Inferior parietal cortex (tissue), 1 donor: ENCODE results near the gene DROSHA.
"Not testable (repeated sequence)": the region's sequence is repeated elsewhere in the genome, so short reads cannot be mapped to it uniquely, and the experiment has no call there.

ENCODE experiments used
- DNase-seq: peaks from one replicate; pipeline ENCODE4 v3.0.0-alpha.2; 2016; ENCODE audit errors: extremely low spot score

Gene DROSHA, protein sequence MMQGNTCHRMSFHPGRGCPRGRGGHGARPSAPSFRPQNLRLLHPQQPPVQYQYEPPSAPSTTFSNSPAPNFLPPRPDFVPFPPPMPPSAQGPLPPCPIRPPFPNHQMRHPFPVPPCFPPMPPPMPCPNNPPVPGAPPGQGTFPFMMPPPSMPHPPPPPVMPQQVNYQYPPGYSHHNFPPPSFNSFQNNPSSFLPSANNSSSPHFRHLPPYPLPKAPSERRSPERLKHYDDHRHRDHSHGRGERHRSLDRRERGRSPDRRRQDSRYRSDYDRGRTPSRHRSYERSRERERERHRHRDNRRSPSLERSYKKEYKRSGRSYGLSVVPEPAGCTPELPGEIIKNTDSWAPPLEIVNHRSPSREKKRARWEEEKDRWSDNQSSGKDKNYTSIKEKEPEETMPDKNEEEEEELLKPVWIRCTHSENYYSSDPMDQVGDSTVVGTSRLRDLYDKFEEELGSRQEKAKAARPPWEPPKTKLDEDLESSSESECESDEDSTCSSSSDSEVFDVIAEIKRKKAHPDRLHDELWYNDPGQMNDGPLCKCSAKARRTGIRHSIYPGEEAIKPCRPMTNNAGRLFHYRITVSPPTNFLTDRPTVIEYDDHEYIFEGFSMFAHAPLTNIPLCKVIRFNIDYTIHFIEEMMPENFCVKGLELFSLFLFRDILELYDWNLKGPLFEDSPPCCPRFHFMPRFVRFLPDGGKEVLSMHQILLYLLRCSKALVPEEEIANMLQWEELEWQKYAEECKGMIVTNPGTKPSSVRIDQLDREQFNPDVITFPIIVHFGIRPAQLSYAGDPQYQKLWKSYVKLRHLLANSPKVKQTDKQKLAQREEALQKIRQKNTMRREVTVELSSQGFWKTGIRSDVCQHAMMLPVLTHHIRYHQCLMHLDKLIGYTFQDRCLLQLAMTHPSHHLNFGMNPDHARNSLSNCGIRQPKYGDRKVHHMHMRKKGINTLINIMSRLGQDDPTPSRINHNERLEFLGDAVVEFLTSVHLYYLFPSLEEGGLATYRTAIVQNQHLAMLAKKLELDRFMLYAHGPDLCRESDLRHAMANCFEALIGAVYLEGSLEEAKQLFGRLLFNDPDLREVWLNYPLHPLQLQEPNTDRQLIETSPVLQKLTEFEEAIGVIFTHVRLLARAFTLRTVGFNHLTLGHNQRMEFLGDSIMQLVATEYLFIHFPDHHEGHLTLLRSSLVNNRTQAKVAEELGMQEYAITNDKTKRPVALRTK (N-terminal part only)

DNA sequence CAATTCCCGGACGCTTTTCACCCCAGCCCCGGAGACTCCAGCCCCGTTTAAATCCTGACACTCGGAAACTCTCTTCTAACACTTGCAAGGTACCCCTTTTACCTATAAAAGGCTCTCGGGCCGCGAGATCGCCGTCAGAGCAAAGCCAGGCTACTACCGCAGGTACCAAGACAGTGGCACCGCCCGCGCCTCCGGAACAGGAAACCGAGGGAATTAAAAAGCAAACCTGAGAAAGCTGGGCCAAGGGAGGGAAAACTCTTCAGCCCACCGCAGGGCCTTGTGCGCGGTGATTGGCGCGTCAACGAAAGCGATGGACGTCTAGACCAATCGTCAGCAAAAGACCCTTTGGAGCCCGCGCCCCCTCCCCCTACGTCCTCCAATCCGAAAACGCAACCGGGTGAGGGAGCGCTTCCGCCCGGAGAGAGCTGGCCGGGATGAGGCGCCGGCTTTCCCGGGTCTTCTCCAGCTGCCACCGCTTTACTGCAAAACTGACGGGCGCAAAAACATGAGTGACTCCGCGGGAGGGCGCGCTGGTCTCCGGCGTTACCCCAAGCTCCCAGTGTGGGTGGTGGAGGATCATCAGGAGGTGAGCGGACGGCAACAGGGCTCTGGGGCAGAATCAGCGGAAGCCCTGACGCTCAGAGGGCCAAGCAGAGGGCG lies at the start of gene DROSHA, which contains the start of gene C5orf22:
Gene DROSHA, minus strand, starts transcription at position 206 of the 660 bp plus-strand sequence. CDS start 3,034 bp downstream, outside the sequence.
Gene C5orf22, plus strand, starts transcription at position 414 of the 660 bp plus-strand sequence. Its CDS starts 92 bp downstream, at position 506.
- peak; percentile 98 for DNase-seq

DNA sequence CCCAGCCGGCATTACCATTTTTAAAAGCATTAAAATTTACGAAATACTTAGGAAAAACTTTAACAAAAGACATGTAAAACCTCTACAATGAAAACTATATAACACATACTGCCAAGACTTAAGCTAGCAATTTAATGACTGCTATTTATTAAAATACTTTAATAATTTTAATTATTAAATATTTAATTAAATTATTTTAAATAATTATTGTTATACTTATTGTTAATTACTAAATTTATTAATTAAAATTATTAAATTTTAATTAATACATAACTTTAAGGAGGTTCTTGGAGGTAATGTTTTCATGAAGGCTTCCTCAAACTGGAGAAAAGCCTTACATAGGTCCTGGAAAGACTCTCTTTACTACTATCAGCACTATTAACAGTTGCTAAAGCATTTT lies 47.7 kb upstream of the DROSHA start:
- no peak for DNase-seq

DNA sequence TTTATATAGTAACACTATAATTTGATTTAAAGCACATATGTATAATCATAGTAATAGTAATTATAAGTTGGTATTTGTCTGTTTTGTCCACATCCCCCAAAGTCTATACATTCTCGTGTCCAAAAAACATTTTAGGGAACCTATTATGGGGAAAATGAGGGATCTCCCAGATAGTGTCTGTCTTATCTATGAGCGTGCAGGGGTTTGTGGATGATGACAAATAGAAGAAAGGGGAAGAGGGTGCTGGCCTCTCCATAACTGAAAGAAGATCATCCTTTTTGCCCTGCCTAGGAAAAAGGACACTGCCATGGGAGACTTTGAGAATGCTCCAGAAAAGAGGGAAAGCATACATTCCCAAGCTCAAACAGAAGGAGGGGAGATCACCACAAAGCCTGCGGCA lies 45.5 kb upstream of the DROSHA start:
- no peak for DNase-seq

DNA sequence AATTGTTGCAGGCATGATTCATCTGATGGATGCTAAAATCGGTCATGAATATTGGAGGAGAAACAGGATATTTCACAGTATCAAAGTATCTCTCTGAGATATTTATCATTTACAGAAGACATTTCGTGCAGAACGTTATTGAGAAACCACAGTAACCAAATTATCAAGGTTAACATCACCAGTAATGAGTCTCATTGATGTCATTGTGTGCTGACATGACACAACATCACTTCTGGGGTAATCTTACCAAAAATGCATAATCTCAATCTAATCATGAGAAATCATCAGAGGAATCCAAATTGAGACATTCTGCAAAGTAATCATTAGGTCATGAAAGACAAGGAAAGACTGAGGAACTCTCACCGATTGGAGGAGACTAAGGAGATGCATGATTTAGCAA lies 42.9 kb upstream of the DROSHA start:
- no peak for DNase-seq

DNA sequence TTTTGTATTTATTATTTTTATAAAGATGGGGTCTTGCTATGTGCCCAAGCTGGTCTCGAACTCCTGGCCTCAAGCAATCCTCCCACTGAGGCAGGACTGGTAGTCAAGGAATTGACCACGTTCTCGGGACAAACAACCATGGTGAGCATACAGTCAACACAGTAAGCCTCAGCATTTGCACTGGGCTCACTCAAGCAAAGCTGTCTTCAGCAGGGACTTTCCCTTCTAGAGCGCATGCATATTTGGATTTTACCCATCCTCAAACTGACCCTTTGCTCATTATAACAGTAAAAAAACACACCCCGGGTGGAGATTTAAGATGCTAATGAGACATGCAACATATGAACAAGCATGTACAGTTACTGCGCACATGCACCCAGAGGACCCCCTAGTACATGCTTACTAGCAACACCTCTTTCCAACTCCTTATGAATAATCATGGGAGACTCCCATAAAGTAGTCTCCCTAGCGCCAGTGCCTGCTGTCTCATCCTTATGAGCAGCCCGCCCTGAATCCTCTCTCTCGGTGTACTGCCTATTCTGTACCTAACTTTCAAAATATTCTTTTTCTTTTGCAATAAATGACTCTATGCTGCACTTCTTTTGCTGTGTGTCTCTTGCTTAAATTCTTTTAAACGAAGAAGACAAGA lies 41.7 kb upstream of the DROSHA start:
- no peak for DNase-seq

DNA sequence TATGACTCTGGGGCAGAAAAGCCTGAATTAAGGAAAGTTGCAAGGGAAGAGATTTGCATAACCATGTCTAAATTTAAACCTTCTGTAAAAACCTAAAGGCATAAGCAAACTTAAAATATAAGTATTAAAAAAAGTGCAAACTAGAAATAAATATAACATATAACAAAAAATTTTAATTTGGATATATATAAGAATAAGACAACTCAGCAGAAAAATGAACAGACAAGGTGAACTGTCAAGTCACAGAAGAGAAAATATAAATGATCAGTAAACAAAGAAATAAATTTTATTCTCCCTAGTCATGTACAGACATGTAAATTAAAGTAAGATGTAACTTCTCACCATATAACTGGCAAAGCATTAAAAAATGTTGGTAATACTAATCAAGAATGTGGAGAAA lies 37.2 kb upstream of the DROSHA start:
- DNase-seq, result no peak

DNA sequence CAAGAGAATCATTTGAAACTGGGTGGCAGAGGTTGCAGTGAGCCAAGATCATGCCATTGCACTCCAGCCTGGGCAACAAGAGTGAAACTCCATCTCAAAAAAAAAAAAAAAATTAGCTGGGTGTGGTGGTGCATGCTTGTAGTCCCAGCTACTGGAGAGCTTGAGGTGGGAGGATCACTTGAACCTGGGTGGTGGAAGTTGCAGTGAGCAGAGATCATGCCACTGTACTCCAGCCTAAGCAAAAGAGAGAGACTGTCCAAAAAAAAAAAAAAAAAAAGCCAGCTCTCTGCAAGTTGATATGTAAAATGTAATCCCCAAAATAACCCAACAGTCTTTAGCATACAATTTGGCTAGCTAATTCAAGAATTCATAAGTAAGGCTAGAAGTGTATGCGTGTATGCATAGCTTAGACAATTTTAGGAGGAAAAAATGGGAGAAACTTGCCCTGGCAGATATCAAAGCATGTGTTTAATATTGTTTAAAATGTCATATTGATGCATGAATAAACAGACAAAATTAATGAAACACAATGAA lies 36.5 kb upstream of the DROSHA start:
- DNase-seq, result no peak

DNA sequence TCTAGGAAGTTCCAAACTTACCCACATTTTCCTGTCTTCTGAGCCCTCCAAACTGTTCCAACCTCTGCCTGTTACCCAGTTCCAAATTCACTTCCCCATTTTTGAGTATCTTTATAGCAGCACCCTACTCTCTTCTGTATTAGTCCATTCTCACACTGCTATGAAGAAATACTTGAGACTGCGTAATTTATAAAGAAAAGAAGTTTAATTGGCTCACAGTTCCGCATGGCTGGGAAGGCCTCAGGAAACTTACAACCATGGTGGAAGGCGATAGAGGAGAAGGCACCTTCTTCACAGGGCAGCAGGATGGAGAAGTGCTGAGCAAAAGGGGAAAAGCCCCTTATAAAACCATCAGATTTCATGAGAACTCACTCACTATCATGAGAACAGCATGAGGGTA lies 34.5 kb upstream of the DROSHA start:
- DNase-seq, result not testable (repeated sequence)

DNA sequence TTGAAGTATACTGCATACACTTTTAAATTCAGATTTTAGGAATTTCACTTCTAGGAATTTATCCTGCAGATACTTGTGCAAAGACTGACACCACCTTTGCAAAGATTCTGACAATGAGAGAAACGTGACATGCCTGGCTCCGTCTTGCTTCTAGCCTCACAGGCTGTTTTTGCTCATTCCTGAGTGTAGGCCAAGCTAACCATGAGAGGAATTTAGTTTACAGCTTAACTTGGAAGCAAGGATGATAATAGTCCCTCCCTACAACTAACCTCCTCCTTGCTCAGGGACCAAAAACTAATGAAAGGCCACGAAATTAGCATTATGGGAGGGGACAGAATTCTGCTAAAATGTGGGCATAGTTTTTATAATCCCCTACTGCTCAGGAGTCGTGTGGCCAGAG lies 31.3 kb upstream of the DROSHA start:
- no peak for DNase-seq

DNA sequence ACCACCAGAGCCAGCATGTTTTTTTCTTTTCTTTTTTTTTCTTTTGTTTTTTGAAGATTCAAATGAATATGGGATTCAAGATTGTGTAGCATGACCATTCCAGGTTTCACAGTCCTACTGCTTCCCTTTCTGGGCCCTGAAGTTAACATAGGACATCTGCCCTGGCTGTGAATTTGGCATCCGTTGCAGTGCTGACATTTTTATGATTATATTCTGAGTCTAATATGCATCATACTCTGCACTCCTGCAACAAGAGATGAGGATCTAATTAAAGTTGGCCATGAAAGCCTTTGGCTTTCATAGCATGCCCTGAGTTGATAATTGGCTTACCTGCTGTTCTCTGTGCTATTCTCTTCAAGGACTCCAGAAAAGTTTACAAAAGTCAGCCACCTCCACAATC lies 30.1 kb upstream of the DROSHA start:
- DNase-seq, result no peak

DNA sequence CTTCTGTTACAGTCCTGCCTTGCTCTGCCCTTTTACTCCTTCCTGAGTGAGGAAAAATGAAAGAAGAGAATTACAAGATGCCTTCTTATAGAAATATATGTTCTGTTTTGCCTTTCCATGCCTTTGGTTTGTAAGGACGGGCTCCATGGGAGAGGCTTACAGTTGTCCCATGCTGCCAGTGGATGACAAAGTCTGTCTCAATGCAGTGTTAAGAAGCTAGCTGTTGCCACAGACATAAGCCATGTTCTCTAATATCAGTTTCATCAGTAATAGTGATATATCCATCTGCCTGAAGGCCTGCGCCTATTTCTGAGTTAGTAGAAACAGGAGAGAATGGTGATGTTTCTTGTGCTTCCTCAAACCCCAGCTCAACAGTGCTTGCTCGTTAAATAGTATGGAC lies 28.0 kb upstream of the DROSHA start:
- DNase-seq, result no peak

DNA sequence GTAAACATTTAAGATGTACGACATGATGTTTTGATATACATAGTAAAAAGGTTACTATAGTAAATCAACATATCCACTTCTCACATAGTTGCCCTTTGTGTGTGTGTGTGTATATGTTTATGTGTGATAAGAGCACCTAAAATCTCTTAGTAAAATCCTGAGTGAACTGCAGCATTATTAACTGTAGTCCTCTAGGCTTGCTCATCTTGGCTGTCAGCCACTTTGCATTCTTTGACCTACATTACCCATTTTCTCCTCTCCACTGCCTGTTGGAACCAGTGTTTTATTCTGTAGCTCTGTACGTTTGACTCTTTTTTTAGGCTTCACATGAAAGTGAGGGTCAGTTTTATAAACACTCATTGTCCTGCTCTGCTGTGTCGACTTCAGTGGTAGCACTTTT lies 24.6 kb upstream of the DROSHA start:
- DNase-seq, result no peak

DNA sequence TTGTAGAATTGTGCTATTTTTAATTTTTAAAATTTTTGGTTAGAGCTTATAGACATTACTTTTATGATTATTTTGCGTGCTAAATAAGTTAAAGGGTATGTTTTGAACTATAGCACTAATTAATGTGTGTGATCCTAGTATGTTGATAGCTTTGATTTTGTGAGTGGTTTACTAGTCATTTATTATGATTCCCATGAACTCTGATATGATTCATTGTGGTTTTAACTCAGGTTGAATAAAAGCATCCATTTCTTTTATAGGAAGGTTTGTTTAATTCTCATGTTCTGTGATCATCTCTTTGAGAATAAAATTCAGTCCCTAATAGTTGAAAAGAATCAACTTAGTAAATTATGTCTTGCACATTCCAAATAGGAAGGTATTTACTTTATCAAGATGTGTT lies 22.7 kb upstream of the DROSHA start:
- no peak for DNase-seq

DNA sequence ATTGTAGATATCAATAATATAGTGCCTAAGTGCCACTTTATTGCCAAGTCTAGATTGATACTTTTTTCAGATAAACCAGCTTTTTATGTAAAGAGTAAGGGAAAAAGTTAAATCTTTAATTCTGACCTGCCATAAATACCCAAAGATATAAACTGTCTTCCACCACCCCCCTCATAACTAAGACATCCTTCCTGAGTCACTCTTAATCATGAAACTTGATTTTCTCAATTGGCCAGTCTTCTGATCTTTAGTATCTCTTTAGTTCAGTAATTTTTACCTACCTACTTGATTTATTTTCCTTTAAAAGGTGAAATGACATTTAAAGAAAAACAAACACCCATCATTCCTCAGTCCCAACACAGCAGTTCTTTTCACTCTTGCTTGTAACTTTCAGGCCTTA lies 22.0 kb upstream of the DROSHA start:
- no peak for DNase-seq

DNA sequence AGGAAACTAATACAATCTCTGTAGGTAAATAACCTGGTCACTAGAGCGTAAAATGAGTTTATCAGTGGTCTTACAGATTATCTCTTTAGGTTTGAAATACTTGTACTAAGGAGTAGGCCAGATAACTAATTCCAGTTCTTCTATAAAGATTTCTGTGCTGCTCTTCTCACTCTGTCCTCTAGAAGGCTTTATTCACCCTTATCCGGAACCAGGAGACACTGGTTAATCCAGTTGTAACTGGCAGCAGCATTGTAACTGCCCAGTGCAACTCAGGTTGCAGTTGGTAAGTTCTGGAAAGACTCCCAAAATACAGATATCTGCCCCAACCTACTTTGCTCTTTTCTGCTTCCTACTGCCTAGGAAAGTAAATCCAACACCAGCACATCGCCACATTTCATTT lies 20.0 kb upstream of the DROSHA start:
- no peak for DNase-seq

DNA sequence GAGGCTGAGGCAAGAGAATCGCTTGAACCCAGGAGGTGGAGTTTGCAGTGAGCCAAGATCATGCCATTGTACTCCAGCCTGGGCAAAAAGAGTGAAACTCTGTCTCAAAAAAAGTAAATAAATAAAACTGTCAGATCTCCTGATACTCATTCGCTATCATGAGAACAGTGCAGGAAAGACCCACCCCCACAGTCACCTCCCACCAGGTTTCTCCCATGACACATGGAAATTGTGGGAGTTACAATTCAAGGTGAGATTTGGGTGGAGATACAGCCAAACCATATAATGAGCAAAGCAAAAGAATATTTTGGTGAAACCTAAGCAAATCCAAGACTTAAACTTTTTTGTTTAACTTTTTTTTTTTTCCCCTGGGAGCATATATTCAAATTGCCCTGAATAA lies 17.2 kb upstream of the DROSHA start:
- not testable (repeated sequence) for DNase-seq

DNA sequence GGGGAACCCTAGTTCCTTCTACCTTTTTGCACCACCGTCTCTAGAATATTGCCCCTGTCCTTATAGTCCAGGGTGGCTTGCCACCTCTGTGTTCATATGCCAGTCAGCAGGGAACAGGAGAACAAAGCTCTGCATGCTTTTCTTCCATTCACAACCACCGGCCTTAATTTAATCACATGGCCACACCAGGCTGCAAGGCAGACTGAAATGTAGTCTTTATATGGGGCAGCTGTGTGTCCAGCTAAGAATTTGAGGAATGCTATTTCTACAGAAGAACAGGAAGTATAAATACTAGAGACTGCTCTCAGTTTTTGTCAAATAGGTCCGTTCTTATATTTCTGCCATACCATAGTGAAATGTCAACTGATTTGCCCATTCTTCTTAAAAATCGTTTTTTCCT lies 6.0 kb upstream of the DROSHA start:
- no peak for DNase-seq

DNA sequence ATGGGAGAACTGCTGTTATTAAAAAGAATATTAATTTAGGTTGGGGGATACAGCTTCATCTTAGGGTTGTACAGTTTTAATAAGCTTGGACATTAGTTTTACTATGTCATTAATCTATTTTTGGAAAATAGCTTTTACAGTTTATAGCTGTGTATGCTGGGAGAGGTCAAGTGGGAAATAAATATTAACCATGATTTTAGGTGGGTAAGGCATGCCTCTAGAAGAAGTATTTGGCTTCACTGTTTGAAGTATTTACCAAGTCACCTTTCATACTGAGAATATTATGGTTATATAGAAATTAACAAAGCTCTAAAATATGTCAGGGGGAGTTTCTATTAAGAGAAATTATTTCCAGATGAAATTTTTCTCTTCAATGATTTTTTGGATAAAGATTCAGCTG lies 5.5 kb upstream of the DROSHA start:
- DNase-seq, result no peak

DNA sequence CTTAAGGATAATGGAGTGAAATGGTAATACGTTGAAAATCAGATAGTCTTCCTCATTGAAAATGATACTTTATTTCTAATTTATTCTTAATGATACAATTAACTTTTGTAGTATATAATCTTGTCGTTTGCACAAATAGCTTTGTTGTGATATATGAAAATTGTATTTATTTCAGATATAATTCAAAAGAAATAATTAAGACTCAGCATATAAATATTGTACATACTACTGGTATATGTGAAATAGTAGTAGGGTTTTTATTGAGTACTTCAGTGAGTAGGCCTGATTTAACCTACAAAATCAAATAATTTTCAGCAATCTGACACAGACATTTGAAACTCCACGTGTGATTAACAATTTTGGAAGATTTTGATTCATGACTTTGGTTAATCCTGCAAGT lies 5.0 kb upstream of the DROSHA start:
- DNase-seq, result no peak

DNA sequence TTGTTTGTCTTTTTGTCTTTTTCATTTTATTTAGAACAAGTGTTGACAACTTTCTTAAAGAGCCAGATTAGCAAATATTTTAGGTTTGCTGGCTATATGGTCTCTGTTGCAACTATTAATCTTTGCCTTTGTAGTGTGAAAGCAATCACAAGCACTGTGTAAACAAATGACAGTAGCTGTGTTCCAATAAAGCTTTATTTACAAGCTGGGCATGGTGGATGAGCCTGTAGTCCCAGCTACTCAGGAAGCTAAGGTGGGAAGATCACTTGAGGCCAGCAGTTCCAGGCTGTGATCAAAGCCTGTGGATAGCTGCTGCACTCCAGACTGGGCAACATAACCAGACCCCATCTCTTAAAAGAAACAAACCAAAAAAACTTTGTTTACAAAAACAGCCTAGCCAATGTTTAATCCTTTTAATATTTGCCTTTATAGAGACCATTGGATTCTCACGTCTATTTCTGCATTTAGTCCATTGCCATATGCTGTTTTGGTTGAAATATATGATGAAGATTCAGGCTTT lies 2.7 kb upstream of the DROSHA start:
- no peak for DNase-seq

DNA sequence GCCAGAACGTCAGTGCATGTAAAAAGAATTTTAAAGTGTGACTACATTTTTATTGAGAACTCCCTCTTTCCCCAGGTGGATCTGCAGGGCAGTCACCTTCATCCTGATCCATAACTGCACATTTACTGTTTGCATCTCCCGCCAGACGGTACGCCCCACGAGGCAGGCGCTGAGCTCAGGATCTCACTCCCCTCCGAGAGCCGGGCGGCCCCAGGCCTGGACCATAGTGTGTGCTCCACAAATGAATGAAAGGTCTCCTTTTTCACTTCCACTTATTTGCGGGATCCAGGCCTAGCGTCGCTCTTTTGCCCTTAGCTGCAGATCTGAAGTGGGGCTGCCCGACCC lies 378 bp downstream of the DROSHA start:
- no peak for DNase-seq
